Stimulated activated naive CD8-positive, alpha-beta T cell treated with anti-CD3 and anti-CD28 coated beads, Interleukin-15, Interleukin-2, amounts not matched to agents 100 ng/mL and 50 ng/mL, for 24 hours (primary cell): ENCODE results near the gene MPC2.

Experiments
- H3K27ac Mint-ChIP-seq: one replicate; pipeline ENCODE4 v1.8.0; 2021; ENCODE audit warnings: mild to moderate bottlenecking, mixed read lengths
- H3K27me3 Mint-ChIP-seq: one replicate; pipeline ENCODE4 v1.8.0; 2021; ENCODE audit warnings: mixed read lengths
- H3K36me3 Mint-ChIP-seq: one replicate; pipeline ENCODE4 v1.8.0; 2021; ENCODE audit warnings: low read depth, mixed read lengths
- H3K4me1 Mint-ChIP-seq: one replicate; pipeline ENCODE4 v1.8.0; 2021; ENCODE audit warnings: low read depth, mixed read lengths
- H3K4me3 Mint-ChIP-seq: one replicate; pipeline ENCODE4 v1.8.0; 2021; ENCODE audit warnings: mild to moderate bottlenecking, mixed read lengths
- H3K9me3 Mint-ChIP-seq: one replicate; pipeline ENCODE4 v1.8.0; 2021; ENCODE audit warnings: mixed read lengths

MPC2 gene

DNA sequence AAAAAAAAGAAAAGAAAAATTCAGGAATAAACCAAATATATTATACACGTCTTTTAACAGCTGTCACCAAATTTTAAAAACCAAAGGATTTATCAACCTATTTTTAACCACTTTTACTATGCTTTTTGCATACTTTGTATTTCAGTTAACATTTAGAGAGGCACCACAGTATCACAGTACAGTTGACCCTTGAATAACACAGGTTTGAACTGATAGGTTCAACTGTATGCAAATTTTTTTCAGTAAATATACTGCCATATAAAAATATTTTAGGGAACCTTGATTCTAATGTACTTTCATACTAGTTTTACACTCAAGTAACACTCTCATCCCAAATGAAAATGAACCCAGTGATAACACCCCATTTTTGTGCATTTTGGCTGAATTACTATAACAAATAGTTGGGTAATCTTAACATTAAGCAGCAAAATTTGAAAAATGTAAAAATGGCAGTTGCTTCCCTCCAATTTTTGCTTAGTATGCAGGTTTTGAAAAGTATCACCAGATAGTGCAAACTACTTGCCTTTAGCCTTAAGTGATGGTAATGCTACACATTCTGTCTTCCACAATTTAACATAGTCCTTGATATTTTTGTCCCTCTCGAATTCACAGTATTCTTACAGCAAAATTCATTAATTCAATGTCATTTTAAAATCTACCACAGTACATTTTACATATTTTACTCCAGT lies 12.2 kb downstream of the MPC2 start:
- H3K9me3 Mint-ChIP-seq: no peaks in the 10 kb centered on the region
- H3K4me3 Mint-ChIP-seq: no peak overlapping the region
- peaks cover 8% of the 10 kb centered on the region for H3K36me3 Mint-ChIP-seq
- peaks cover 8% of the 10 kb centered on the region for H3K4me1 Mint-ChIP-seq
- no peak overlapping the region for H3K27ac Mint-ChIP-seq
- no peaks in the 10 kb centered on the region for H3K27me3 Mint-ChIP-seq

DNA sequence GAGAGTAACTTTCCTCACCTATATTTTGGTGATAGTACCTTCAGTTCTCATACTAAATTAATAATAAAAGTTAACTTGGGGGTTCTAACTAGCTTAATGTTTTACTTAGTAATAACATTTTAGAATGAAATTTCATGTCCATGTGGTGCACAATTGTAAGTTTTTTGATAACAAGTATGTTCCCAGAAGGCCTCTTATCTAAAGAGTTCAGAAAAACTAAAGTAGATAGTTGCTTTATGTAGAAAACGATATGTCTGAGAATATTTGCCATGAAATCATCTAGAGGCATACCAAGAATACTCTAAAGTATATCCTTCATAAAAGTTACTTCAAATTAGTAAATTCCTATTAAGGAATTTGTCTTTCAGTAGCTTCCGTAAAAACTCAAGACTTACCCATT lies 12.8 kb downstream of the MPC2 start:
- no peaks in the 10 kb centered on the region for H3K27me3 Mint-ChIP-seq
- no peak overlapping the region for H3K27ac Mint-ChIP-seq
- peaks cover 8% of the 10 kb centered on the region for H3K36me3 Mint-ChIP-seq
- peaks cover 7% of the 10 kb centered on the region for H3K4me1 Mint-ChIP-seq
- no peak overlapping the region for H3K4me3 Mint-ChIP-seq
- no peaks in the 10 kb centered on the region for H3K9me3 Mint-ChIP-seq

DNA sequence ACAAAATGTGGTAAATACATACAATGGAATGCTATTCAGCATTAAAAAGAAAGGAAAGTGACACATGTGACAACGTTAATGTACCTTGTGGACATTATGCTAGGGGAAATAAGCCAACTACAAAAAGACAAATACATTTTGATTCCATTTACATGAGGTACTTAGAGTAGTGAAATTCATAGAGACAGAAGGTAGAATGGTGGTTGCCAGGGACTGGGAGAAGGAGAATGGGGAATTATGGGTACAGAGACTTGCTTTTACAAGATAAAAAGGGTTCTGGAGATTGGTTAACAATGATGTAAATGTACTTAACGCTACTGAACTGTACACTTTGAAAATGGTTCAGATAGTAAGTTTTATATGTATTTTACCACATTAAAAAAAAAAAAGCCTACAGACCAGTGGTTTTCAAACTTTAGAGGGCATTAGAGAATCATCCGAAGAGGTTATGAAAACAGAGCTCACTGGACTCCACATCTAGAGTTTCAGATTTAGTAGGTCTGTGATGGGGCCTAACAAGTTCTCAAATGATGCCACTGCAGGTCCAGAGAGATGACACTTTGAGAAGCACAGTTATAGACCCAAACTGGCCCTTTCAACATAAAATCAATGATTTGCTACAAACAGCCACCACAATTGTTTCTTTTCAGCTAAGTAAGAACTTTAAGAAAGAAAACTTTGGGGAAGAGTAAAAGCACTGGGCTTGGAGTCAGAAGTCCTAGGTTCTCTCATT lies 13.4 kb downstream of the MPC2 start:
- Mint-ChIP-seq H3K36me3 (peaks cover 8% of the 10 kb centered on the region), H3K27me3 (no peaks in the 10 kb centered on the region), H3K27ac (no peak overlapping the region), H3K4me1 (peaks cover 7% of the 10 kb centered on the region), H3K4me3 (no peak overlapping the region), H3K9me3 (no peaks in the 10 kb centered on the region)

DNA sequence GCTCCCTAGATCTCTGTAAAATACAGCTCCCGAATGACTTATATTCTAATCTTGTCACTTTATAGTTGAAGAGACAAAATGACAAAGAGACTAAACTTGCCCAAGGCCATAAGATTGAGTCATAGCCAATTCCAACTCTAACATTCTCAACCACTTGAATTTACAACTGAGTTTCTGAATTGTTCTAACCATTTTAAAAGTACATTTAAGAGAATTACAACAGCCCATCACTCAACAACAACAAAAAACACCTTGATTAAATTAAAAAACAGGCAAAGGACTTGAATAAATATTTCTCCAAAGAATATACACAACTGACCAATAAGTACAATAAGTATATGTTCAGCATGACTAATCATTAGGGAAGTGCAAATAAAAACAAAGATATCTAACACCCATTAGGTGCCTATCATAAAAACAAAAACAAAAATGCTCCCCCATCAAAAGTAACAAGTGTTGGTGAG lies 14.2 kb downstream of the MPC2 start:
- Mint-ChIP-seq H3K4me1 (peaks cover 7% of the 10 kb centered on the region), H3K36me3 (peaks cover 15% of the 10 kb centered on the region), H3K27ac (no peak overlapping the region), H3K9me3 (no peaks in the 10 kb centered on the region), H3K4me3 (no peak overlapping the region), H3K27me3 (no peaks in the 10 kb centered on the region)

DNA sequence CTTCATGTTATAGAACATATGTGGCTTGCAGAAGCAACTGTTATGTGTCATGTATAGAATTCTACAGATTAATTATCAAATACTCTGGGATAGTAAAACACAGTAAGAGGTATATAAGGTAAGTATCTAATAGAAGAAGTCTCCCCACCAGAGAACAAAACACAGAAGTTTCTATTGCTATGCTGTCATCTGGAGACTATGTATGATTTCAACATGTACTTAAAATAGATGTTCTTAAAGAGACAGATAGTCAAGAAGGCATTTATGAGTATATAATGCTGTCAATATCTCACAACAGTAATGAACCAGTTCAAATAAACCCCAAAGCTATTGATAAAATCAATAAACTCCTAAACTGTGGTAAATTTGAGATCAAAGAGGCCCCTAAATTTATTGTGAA lies 14.8 kb downstream of the MPC2 start:
- Mint-ChIP-seq H3K36me3 (peaks cover 16% of the 10 kb centered on the region), H3K27me3 (no peaks in the 10 kb centered on the region), H3K4me3 (no peak overlapping the region), H3K4me1 (peaks cover 7% of the 10 kb centered on the region), H3K27ac (no peak overlapping the region), H3K9me3 (no peaks in the 10 kb centered on the region)

DNA sequence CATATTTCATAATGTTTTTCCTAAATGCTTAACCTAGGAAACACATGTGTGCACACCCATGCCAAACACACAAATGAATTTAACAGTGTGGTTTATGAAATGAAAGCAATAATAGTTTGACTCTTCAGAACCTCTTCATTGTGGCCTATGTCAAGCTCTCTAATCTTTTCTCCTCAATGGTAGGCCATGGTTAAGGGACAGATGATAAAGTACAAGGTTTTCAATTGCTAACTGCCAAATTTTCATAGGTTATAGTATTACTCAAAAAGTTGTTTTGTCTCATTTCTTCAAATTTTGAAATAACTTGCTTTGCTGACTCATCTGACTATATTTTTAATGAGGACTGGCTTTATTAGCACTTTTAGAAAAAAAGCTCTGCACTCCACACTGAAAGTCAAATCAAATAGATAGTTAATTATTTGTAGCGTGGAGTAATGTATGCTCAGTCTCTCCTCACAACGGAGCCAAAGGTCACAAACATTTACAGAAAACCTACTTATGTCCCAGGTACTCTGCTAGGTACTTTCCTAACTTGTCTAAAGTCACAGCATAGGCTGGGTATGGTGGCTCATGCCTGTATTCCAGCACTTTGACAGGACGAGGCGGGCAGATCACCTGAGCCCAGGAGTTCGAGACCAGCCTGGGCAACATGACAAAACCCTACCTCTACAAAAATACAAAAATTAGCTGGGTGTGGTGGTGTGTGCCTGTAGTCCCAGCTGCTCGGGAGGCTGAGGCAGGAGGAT lies 19.9 kb downstream of the MPC2 start:
- Mint-ChIP-seq H3K27ac (no peak overlapping the region), H3K27me3 (no peaks in the 10 kb centered on the region), H3K4me1 (peaks cover 1% of the 10 kb centered on the region), H3K36me3 (peaks cover 13% of the 10 kb centered on the region), H3K4me3 (no peak overlapping the region), H3K9me3 (no peaks in the 10 kb centered on the region)

DNA sequence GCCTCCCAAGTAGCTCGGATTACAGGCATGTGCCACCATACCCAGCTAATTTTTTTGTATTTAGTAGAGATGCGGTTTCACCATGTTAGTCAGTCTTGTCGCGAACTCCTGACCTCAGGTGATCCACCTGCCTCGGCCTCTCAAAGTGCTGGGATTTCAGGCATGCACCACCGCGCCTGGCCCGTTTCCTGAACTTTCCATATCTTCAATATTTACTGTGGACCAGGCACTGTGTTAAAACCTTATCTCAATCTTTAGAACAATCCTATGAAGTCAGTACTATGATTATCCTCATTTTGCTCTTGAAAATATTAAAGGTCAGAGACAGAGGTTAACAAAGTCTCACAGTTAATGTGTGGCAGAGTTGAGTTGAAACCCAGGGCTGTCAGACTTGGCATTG lies 21.3 kb downstream of the MPC2 start:
- no peak overlapping the region for H3K4me3 Mint-ChIP-seq
- H3K36me3 Mint-ChIP-seq: peaks cover 13% of the 10 kb centered on the region
- H3K9me3 Mint-ChIP-seq: no peaks in the 10 kb centered on the region
- H3K4me1 Mint-ChIP-seq: no peaks in the 10 kb centered on the region
- no peak overlapping the region for H3K27ac Mint-ChIP-seq
- no peaks in the 10 kb centered on the region for H3K27me3 Mint-ChIP-seq

DNA sequence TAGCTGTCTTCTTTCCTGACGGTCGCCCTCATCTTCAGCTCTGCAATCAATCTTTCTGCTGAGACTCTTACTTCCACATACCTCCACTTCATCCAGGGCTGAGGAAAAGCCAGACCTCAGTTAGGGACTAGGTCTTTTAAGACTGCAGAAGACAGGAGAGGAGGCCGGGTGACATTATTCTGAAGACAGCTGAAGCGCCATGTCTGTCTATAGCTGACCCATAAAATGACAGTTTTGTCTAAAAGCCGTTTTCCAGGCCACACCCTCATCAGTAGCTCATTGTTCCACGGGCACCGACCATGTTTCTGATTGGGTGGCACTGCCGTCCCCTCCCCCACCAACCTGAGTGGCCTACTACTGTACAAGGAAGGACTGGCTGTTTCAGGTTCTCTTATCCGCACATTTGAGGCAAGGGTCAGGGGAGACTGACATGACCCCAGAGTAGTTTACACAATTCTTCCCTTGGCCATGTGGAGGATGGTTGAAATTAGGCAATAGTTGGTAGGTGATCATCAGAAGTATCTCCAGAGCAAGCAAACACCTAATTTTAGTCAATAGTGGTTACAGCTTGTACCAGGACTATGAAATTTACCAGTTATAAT lies 22.9 kb downstream of the MPC2 start, which contains the start of gene ADCY10:
TSS of gene ADCY10 (minus strand) at position 240 of the 602 bp plus-strand sequence. CDS start 8,994 bp downstream, outside the sequence.
- H3K9me3 Mint-ChIP-seq: peaks cover 10% of the 10 kb centered on the region
- no peaks in the 10 kb centered on the region for H3K4me1 Mint-ChIP-seq
- no peaks in the 10 kb centered on the region for H3K27me3 Mint-ChIP-seq
- H3K27ac Mint-ChIP-seq: no peak within 1 kb of the TSS
- peaks cover 13% of the 10 kb centered on the region for H3K36me3 Mint-ChIP-seq
- no peak within 1 kb of the TSS for H3K4me3 Mint-ChIP-seq

DNA sequence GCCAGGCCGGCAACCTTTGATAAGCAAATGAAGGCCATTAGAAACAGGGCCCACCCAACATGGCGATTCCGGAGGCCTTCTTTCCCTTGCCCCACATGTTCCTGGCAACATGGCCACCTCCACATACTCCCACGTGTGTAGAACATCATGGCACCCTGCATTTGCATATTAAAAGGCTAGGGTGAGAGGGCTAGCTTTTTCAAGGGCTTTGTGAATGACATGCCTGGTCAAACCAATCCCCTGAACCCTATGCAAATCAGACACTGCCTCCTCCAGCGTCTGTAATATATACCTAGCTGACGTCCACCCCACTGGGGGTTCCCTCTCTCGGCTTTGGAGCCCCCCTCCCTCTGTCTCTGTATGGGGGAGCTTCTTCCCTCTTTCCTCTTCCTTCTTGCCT lies 24.6 kb downstream of the MPC2 start:
- Mint-ChIP-seq H3K4me1 (no peaks in the 10 kb centered on the region), H3K36me3 (peaks cover 6% of the 10 kb centered on the region), H3K27me3 (peaks cover 4% of the 10 kb centered on the region), H3K27ac (no peak overlapping the region), H3K4me3 (no peak overlapping the region), H3K9me3 (peaks cover 13% of the 10 kb centered on the region)

DNA sequence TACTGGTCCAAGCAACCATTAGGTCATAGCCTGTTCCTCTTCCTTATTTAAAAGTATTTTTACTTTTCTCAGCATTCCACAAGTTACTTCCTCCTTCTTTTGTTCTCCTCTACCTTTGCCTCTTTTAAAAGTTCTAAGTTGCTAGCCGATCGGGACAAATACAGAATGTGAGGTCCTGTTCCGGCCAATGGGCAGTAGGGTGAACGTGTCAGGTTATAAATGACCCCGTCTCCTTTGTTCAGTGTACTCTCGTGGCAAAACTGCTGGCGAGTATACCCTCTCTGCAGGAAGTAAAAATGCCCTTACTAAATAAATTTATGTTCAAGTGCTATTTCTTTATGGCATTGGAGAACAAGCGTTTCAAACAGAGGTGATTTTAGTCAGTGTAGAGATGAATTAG lies 25.5 kb downstream of the MPC2 start:
- peaks cover 4% of the 10 kb centered on the region for H3K27me3 Mint-ChIP-seq
- H3K4me3 Mint-ChIP-seq: no peak overlapping the region
- no peaks in the 10 kb centered on the region for H3K36me3 Mint-ChIP-seq
- no peaks in the 10 kb centered on the region for H3K4me1 Mint-ChIP-seq
- peaks cover 13% of the 10 kb centered on the region for H3K9me3 Mint-ChIP-seq
- H3K27ac Mint-ChIP-seq: no peak overlapping the region

DNA sequence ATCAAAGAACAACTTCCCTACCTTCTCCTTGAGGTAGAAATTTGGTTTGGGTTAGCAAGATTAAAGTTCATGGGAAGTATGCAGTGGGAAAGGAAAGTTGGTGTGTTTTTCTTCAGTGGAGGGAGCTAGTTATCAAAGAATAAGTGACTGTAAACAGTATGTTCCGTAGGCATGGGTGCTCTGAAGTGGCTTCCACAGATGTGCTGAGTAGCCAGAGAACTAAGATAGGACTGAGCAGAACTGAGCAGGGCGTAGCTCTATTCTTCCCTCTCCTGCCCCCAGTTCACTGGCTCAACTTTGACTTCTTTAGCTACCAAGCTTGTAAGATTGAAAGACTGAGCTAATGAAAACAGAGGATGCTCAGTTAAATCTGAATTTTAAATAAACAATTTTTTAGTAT lies 26.3 kb downstream of the MPC2 start:
- no peak overlapping the region for H3K27ac Mint-ChIP-seq
- peaks cover 4% of the 10 kb centered on the region for H3K27me3 Mint-ChIP-seq
- H3K4me3 Mint-ChIP-seq: no peak overlapping the region
- H3K36me3 Mint-ChIP-seq: no peaks in the 10 kb centered on the region
- H3K4me1 Mint-ChIP-seq: no peaks in the 10 kb centered on the region
- H3K9me3 Mint-ChIP-seq: peaks cover 13% of the 10 kb centered on the region

DNA sequence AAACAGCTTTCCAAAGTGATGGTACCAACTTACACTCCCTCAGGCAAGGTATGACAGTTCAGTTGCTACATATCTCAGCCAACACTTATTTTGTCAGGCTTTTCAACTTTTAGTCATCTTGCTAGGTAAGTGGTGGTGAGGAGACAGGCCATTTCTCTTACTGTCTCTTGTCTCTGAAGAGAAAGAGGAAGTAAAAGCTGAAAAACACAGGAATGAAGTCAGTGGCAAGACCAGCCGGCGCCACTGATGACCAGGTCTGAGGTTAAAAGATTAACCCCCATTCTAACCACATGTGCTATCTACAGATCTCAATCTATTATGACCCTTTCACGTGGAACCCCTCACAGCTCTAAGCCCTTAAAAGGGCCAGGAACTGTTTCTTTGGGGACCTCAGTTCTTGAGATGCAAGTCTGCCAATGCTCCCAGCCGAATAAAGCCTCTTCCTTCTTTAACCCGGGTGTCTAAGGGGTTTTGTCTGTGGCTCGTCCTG lies 27.1 kb downstream of the MPC2 start:
- H3K27me3 Mint-ChIP-seq: peaks cover 4% of the 10 kb centered on the region
- no peak overlapping the region for H3K27ac Mint-ChIP-seq
- no peaks in the 10 kb centered on the region for H3K36me3 Mint-ChIP-seq
- H3K9me3 Mint-ChIP-seq: peaks cover 13% of the 10 kb centered on the region
- H3K4me3 Mint-ChIP-seq: no peak overlapping the region
- H3K4me1 Mint-ChIP-seq: no peaks in the 10 kb centered on the region

DNA sequence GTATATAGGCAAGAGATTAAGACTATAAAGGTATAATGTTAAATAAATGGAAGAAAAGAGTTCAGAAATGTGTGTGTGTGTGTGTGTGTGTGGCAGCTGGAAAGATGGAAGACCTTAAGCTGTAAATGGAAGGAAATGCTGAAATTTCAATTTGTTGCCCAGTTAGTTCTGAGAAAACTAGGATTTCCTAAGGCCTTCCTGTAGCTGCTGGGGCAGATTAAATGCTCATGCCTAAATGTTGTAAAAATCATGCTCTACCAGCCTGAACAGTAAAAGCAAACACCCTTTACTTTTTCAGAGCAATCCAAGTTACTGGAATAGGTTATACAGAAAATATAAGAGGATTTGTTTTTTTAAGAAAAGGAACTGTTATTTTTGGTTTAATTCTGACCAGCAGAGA lies 31.2 kb downstream of the MPC2 start:
- peaks cover 13% of the 10 kb centered on the region for H3K9me3 Mint-ChIP-seq
- no peaks in the 10 kb centered on the region for H3K4me1 Mint-ChIP-seq
- H3K27me3 Mint-ChIP-seq: peaks cover 4% of the 10 kb centered on the region
- H3K36me3 Mint-ChIP-seq: no peaks in the 10 kb centered on the region
- H3K27ac Mint-ChIP-seq: no peak overlapping the region
- no peak overlapping the region for H3K4me3 Mint-ChIP-seq

DNA sequence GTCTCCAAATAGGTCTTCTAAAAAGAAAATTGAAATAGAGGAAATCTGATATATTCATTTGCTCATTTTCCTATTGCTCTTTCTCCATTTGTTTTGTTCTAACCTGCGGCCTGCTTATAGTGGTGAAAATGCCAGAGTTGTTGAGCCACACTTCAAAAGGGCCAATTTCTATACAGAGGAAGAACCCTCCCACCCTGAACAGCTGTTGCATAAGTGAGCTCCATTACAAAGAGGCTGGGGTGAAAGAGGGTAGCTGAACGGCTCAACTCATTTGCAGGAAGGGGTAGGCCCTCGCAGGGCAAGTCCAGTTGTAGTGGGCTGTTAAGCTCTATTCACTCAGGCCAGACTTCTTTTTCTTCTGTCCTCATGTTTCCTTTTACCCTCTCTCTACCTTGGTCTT lies 31.7 kb downstream of the MPC2 start:
- H3K27ac Mint-ChIP-seq: no peak overlapping the region
- H3K4me1 Mint-ChIP-seq: no peaks in the 10 kb centered on the region
- H3K27me3 Mint-ChIP-seq: peaks cover 4% of the 10 kb centered on the region
- peaks cover 11% of the 10 kb centered on the region for H3K9me3 Mint-ChIP-seq
- no peak overlapping the region for H3K4me3 Mint-ChIP-seq
- no peaks in the 10 kb centered on the region for H3K36me3 Mint-ChIP-seq
